RWPE2 (cell line): ENCODE data around the gene TMEM143.

Experiments used
- ATAC-seq: fragments of 200-7000 bp; cut with Tn5 transposase; 3 replicates; pipeline ENCODE4 v1.9.1; 2021; ENCODE audit warnings: low read depth
- DNase-seq: peaks from one replicate; pipeline ENCODE4 v3.0.0-alpha.2; 2020; ENCODE audit warnings: low spot score
- H3K27ac ChIP-seq: fragments of 450-650 bp; 2 replicates; pipeline ENCODE4 v1.5.1; 2017; ENCODE audit warnings: mild to moderate bottlenecking; ENCODE audit not compliant: poor library complexity, severe bottlenecking
- H3K27me3 ChIP-seq: fragments of 250-450 bp; sonication (Bioruptor Pico); 2 replicates; pipeline ENCODE4 v1.5.1; 2021; ENCODE audit warnings: mild to moderate bottlenecking, moderate library complexity; ENCODE audit not compliant: insufficient read depth, poor library complexity, severe bottlenecking
- H3K36me3 ChIP-seq: fragments of 250-450 bp; sonication (Bioruptor Pico); 2 replicates; pipeline ENCODE4 v1.5.1; 2020; ENCODE audit warnings: low read depth, mild to moderate bottlenecking, moderate library complexity
- H3K4me1 ChIP-seq: fragments of 250-450 bp; sonication (Bioruptor Pico); 2 replicates; pipeline ENCODE4 v1.5.1; 2021; ENCODE audit warnings: mild to moderate bottlenecking, moderate library complexity; ENCODE audit not compliant: insufficient read depth, poor library complexity, severe bottlenecking
- H3K4me3 ChIP-seq: fragments of 250-450 bp; sonication (Bioruptor Pico); 2 replicates; pipeline ENCODE4 v1.5.1; 2021; ENCODE audit warnings: mild to moderate bottlenecking, moderate library complexity; ENCODE audit not compliant: severe bottlenecking
- H3K9me3 ChIP-seq: fragments of 250-450 bp; sonication (Bioruptor Pico); 2 replicates; pipeline ENCODE4 v1.5.1; 2021; ENCODE audit warnings: mild to moderate bottlenecking, moderate library complexity; ENCODE audit not compliant: severe bottlenecking
- TF ChIP-seq, protein P1 (sequence below): fragments of 450-650 bp; IDR thresholded peaks from one replicate; pipeline ENCODE4 v1.5.1; 2017; ENCODE audit warnings: mild to moderate bottlenecking, moderate library complexity; ENCODE audit not compliant: poor library complexity, severe bottlenecking

TMEM143 gene

DNA sequence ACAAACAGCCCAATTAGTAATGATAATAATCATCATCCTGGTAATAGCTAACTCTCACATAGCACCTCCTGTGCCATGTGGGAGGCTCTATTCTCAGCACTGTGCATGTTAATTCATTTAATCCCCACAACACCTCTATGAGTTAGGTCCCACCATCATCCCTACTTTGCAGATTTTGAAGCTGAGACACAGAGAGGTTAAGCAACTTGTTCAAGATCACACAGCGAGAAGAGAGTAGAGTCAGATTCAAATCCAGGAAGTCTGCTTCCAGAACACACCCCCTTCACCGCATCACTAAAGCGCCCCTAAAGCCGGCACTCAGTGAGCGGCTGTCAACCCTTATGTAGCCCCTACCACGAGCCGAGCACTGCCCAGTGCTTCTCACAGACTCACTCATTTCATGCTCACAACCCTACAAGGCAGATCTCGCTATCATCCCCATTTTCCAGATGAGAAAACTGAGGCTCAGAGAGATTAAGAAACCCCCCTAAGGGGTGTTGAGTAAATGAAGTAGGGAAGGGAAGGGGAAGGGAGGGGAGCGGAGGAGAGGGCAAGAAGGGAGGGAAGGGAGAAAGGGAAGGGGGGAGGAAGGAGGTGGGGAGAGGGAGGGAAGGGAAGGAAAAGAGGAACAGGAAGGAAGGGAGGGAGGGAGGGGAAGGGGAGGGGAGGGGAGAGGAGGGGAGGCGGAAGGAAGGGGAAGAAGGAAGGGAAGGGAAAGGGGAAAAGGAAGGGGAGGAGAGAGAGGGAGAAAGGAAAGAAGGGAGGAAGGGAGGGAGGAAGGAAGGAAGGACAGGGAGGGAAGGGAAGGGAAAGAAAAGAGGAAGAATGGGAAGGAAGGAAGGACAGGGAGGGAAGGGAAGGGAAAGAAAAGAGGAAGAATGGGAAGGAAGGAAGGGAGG, 22.0 kb downstream of the TMEM143 start:
- Histone ChIP-seq H3K27ac (no peak overlapping the region), H3K9me3 (no peaks in the 10 kb centered on the region), H3K4me3 (no peak overlapping the region), H3K4me1 (no peaks in the 10 kb centered on the region), H3K27me3 (no peaks in the 10 kb centered on the region), H3K36me3 (no peaks in the 10 kb centered on the region)
- ATAC-seq (no peak), DNase-seq (no peak)
- TF ChIP-seq, protein P1, sequence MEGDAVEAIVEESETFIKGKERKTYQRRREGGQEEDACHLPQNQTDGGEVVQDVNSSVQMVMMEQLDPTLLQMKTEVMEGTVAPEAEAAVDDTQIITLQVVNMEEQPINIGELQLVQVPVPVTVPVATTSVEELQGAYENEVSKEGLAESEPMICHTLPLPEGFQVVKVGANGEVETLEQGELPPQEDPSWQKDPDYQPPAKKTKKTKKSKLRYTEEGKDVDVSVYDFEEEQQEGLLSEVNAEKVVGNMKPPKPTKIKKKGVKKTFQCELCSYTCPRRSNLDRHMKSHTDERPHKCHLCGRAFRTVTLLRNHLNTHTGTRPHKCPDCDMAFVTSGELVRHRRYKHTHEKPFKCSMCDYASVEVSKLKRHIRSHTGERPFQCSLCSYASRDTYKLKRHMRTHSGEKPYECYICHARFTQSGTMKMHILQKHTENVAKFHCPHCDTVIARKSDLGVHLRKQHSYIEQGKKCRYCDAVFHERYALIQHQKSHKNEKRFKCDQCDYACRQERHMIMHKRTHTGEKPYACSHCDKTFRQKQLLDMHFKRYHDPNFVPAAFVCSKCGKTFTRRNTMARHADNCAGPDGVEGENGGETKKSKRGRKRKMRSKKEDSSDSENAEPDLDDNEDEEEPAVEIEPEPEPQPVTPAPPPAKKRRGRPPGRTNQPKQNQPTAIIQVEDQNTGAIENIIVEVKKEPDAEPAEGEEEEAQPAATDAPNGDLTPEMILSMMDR: no peak

DNA sequence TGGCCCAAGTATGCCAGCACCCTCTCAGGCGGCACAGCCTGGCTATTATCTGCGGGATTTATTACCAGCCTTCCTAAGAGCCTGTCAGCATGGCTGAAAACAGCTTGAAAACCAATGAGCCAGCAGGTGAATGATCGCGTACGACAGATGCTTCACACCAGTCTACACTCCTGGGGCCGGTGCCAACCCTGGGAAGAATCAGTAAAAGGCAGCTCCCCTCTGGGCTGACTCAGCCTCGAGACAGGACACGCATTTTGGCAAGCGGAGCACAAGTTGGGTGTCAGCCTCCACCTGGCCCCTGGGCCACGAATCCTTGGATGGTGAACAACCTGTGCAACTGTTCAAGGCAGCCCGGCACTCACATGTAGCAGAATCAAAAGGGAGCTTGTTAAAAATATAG, 22.7 kb downstream of the TMEM143 start:
- DNase-seq (peak; percentile 88), ATAC-seq (peak; percentile 83)
- TF ChIP-seq, protein P1: no peak
- H3K27ac ChIP-seq: no peak overlapping the region
- H3K36me3 ChIP-seq: no peaks in the 10 kb centered on the region
- H3K4me1 ChIP-seq: no peaks in the 10 kb centered on the region
- no peaks in the 10 kb centered on the region for H3K27me3 ChIP-seq
- no peaks in the 10 kb centered on the region for H3K9me3 ChIP-seq
- H3K4me3 ChIP-seq: no peak overlapping the region

DNA sequence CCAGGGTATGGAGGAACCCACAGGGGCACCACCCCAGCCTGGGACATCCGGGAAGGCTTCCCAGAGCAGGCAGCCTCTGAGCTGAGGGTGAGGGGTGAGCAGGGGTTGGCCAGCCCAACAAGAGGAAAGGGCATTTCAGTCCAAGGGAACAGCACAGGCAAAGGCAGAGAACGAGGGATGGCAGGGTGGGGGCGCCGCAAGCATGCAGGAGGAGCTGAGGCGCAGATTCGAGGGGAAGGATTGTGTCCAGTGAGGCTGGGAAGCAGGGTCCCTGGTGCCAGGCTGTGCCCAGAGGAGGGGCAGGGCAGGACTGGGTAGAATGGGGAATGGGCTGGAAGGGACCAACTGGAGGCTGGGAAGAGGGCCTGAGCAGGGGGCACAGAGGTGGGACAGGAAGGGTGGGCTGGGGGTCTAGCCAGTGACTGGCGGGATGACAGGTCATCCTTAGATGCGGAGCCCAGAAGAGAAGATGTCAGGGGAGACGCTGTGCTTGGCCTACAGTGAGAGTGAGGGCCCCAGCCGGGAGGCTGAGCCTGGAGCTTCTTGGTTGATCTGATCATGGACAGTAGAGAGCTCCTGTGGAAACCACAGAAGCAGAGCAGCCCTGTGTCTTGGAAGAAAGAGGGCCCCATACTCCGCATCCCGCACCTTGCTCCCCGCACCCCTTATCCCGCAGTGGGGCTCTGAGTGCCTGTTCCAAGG, 24.8 kb downstream of the TMEM143 start:
- Histone ChIP-seq H3K4me1 (no peaks in the 10 kb centered on the region), H3K27me3 (no peaks in the 10 kb centered on the region), H3K27ac (no peak overlapping the region), H3K4me3 (no peak overlapping the region), H3K36me3 (no peaks in the 10 kb centered on the region), H3K9me3 (no peaks in the 10 kb centered on the region)
- ATAC-seq (no peak), DNase-seq (no peak)
- TF ChIP-seq, protein P1: no peak

DNA sequence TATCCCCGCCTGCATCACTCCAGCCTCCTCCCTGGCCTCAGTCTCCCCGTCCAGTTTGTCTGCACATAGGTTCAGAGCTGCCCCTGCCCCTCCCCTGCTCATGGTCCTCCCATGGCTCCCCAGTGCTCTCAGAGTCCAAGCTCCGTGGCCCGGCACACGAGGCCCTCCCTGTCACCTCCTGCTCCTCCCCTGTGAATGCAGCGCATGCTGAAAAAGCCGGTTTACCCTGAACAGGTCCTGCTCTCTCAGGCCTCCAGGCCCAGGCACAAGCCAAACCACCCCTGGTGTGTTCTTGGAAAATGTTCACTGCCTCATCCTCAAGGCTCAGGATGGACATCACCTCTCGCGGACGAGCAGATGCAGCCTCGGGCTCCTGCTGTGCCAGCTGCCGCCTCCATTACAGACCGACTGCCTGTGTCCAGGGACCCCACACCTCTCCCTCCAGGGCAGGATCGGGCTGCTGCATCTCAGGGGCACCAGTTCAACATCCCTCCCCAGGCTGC, 25.4 kb downstream of the TMEM143 start:
- DNase-seq: no peak
- TF ChIP-seq, protein P1: no peak
- no peak for ATAC-seq
- Histone ChIP-seq H3K27ac (no peak overlapping the region), H3K27me3 (no peaks in the 10 kb centered on the region), H3K36me3 (no peaks in the 10 kb centered on the region), H3K9me3 (no peaks in the 10 kb centered on the region), H3K4me1 (peaks cover 3% of the 10 kb centered on the region), H3K4me3 (no peak overlapping the region)
